ENCODE data around the gene CACNA2D3. TPM values are rescaled to one million over a fixed set of nuclear protein-coding genes. Genes with fewer than 3 reads are reported as not detected.

CACNA2D3 gene
- total and polyA plus RNA-seq, 9 donors: 1.4 to 3.1 (median 2.3) TPM

DNA sequence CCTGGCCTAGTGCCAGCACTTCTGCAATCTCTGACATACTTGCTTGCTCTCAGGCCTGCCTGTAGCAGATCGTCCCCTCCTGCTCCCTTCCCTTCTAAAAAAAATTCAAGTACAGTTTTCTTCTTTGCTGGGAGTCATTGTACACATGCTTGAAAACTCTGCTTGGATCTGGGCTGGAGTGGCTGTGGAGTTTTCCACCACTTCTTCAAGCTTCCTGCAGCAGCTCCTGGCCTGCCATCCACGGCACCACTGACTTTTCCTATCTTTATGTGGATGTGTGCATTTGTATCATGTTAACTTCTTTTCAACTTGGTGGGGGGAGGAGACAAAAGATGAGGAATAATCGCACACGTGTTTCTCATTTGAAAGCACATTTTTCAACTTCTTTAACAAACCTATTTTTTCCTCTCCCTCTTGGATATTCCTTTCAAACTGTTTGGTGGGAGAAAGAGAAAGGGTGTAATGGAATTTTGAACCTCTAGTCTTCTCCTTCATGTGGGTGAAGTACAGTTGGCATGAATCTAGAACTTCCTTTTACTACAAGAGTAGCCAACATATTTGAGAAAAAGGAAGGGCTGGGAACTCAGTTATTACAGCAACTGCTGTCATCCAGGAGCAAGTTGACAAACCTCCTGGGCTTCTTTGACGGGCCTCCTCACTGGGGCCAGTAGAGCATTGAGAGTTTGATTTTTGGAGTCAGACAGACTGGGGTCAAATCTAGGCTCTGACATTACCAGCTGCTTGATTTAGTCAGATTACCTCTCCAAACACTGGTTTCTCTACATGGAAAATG lies 866.7 kb downstream of the CACNA2D3 start:
- Histone ChIP-seq H3K4me1 (ENCODE audit: control insufficient read depth, insufficient read depth, low read length) (peaks cover 23% of the 10 kb centered on the region), H3K36me3 (ENCODE audit: control insufficient read depth, insufficient read depth, low read length) (no peaks in the 10 kb centered on the region), H3K9me3 (replicated peaks; ENCODE audit: control insufficient read depth, low read depth, low read length) (no peaks in the 10 kb centered on the region), H3K27ac (ENCODE audit: low read length) (peak overlapping the region; percentile 18), H3K27me3 (ENCODE audit: control insufficient read depth, insufficient read depth, low read length) (no peaks in the 10 kb centered on the region), H3K4me3 (ENCODE audit: low read length) (no peak overlapping the region)
- no CpG with 5 or more reads among the region's 5 CpGs for WGBS (ENCODE audit: insufficient coverage)
- DNase-seq: peak; percentile 94

- H3K36me3 ChIP-seq (ENCODE audit: control insufficient read depth, insufficient read depth, low read length): no peaks in the 10 kb centered on the region
- H3K27ac ChIP-seq (ENCODE audit: low read length): no peak overlapping the region
- peaks cover 2% of the 10 kb centered on the region for H3K9me3 ChIP-seq (replicated peaks; ENCODE audit: control insufficient read depth, low read depth, low read length)
- DNase-seq: no peak
- no CpG with 5 or more reads among the region's 5 CpGs for WGBS (ENCODE audit: insufficient coverage)
- peaks cover 10% of the 10 kb centered on the region for H3K4me1 ChIP-seq (ENCODE audit: control insufficient read depth, insufficient read depth, low read length)
- no peak overlapping the region for H3K4me3 ChIP-seq (ENCODE audit: low read length)
- no peaks in the 10 kb centered on the region for H3K27me3 ChIP-seq (ENCODE audit: control insufficient read depth, insufficient read depth, low read length)
Measured at GRCh38 chr3:54994111-54994513, 871.8 kb downstream of the CACNA2D3 start.

DNA sequence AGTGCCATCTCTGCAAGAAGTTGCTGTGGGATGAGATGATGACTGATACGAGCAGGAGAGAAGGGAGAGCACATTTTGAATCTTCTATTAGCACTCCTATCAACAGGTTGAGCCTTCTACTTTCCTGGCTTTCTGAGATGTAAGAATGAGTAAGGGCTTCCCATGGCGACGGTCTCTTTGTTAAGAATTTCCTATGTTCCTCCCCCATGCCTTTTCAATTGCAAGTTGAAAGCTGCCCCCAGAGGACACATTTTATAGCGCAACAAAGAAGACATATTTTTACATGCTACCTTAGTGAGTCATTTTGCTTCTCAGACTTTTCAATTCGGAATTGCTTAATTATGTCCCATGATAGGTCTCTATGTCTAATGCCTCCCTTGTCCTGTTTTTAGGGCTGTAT lies 876.8 kb downstream of the CACNA2D3 start:
- Histone ChIP-seq H3K4me3 (ENCODE audit: low read length) (no peak overlapping the region), H3K27ac (ENCODE audit: low read length) (peak overlapping the region; percentile 44)
- peak; percentile 52 for DNase-seq

DNA sequence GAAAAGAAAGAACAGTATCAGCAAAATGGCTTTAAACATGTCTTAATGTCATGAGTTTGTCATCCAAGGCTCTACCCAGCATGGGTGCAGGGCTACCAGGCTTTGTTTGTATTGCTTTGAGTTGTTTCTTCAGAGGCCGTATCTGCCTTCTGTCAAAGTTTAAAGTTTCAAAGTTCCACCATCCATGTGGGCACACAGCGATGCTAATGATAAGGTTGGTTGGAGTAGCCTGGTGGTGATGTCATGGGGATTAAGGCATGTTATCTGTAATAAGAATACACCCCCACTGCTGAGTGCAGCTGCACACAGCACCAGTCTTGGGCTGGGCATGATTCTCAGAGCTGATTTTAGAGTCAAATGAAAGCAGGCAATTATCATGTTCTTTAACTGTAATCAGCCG lies 877.5 kb downstream of the CACNA2D3 start:
- peaks cover 20% of the 10 kb centered on the region for H3K4me1 ChIP-seq (ENCODE audit: control insufficient read depth, insufficient read depth, low read length)
- H3K27ac ChIP-seq (ENCODE audit: low read length): peak overlapping the region; percentile 83
- H3K36me3 ChIP-seq (ENCODE audit: control insufficient read depth, insufficient read depth, low read length): no peaks in the 10 kb centered on the region
- no peak overlapping the region for H3K4me3 ChIP-seq (ENCODE audit: low read length)
- 100% methylated on average over 1 of the region's 3 CpGs for WGBS (ENCODE audit: insufficient coverage)
- H3K9me3 ChIP-seq (replicated peaks; ENCODE audit: control insufficient read depth, low read depth, low read length): peaks cover 2% of the 10 kb centered on the region
- H3K27me3 ChIP-seq (ENCODE audit: control insufficient read depth, insufficient read depth, low read length): no peaks in the 10 kb centered on the region
- DNase-seq: peak; percentile 51

More for the DNA sequence above, 876.8 kb downstream of the CACNA2D3 start:
- Histone ChIP-seq H3K4me1 (ENCODE audit: control insufficient read depth, insufficient read depth, low read length) (peaks cover 20% of the 10 kb centered on the region), H3K9me3 (replicated peaks; ENCODE audit: control insufficient read depth, low read depth, low read length) (peaks cover 2% of the 10 kb centered on the region), H3K36me3 (ENCODE audit: control insufficient read depth, insufficient read depth, low read length) (no peaks in the 10 kb centered on the region), H3K27me3 (ENCODE audit: control insufficient read depth, insufficient read depth, low read length) (no peaks in the 10 kb centered on the region)
- no CpG with 5 or more reads among the region's 5 CpGs for WGBS (ENCODE audit: insufficient coverage)

- Histone ChIP-seq H3K36me3 (ENCODE audit: control insufficient read depth, insufficient read depth, low read length) (no peaks in the 10 kb centered on the region), H3K9me3 (replicated peaks; ENCODE audit: control insufficient read depth, low read depth, low read length) (peaks cover 2% of the 10 kb centered on the region), H3K4me1 (ENCODE audit: control insufficient read depth, insufficient read depth, low read length) (peaks cover 20% of the 10 kb centered on the region), H3K27ac (ENCODE audit: low read length) (peak overlapping the region; percentile 83), H3K4me3 (ENCODE audit: low read length) (no peak overlapping the region), H3K27me3 (ENCODE audit: control insufficient read depth, insufficient read depth, low read length) (no peaks in the 10 kb centered on the region)
- DNase-seq: peak; percentile 84
Measured at GRCh38 chr3:55000546-55000945, 878.2 kb downstream of the CACNA2D3 start.

- peaks cover 2% of the 10 kb centered on the region for H3K9me3 ChIP-seq (replicated peaks; ENCODE audit: control insufficient read depth, low read depth, low read length)
- WGBS (ENCODE audit: insufficient coverage): 85% methylated on average over 2 of the region's 4 CpGs
- peak overlapping the region; percentile 54 for H3K27ac ChIP-seq (ENCODE audit: low read length)
- DNase-seq: no peak
- no peaks in the 10 kb centered on the region for H3K27me3 ChIP-seq (ENCODE audit: control insufficient read depth, insufficient read depth, low read length)
- peaks cover 20% of the 10 kb centered on the region for H3K4me1 ChIP-seq (ENCODE audit: control insufficient read depth, insufficient read depth, low read length)
- no peak overlapping the region for H3K4me3 ChIP-seq (ENCODE audit: low read length)
- no peaks in the 10 kb centered on the region for H3K36me3 ChIP-seq (ENCODE audit: control insufficient read depth, insufficient read depth, low read length)
Measured at GRCh38 chr3:55000953-55001352, 878.6 kb downstream of the CACNA2D3 start.

DNA sequence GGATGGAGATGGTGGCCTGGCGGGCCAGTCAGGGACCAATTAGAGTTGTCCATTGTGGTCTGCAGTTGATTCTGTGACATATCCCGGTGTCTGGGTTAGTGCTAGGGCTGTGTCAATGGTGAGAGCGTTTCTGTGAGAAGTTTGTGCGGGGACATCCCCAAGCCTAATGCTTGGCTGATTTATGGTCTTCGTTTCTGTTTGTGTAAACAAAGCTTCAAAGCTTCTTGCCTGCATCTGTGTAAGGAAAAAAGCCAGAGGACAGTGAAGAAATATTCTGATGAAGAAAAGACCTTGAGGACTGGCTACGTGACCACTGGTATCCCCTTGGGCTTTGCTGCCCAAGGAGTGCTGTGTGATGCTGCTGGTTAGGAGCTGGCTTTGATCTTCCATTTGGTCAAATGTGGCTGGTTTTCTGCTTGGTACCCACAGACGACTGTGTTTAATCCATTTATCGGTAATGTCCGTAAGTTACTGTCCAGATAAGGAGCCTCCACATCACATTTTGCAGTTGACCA lies 880.1 kb downstream of the CACNA2D3 start:
- 70% methylated on average over 7 of the region's 9 CpGs for WGBS (ENCODE audit: insufficient coverage)
- Histone ChIP-seq H3K4me3 (ENCODE audit: low read length) (no peak overlapping the region), H3K9me3 (replicated peaks; ENCODE audit: control insufficient read depth, low read depth, low read length) (no peaks in the 10 kb centered on the region), H3K27ac (ENCODE audit: low read length) (no peak overlapping the region), H3K4me1 (ENCODE audit: control insufficient read depth, insufficient read depth, low read length) (peaks cover 20% of the 10 kb centered on the region), H3K27me3 (ENCODE audit: control insufficient read depth, insufficient read depth, low read length) (no peaks in the 10 kb centered on the region), H3K36me3 (ENCODE audit: control insufficient read depth, insufficient read depth, low read length) (no peaks in the 10 kb centered on the region)
- no peak for DNase-seq

- Histone ChIP-seq H3K4me3 (ENCODE audit: low read length) (no peak overlapping the region), H3K36me3 (ENCODE audit: control insufficient read depth, insufficient read depth, low read length) (no peaks in the 10 kb centered on the region), H3K27ac (ENCODE audit: low read length) (no peak overlapping the region), H3K9me3 (replicated peaks; ENCODE audit: control insufficient read depth, low read depth, low read length) (no peaks in the 10 kb centered on the region), H3K27me3 (ENCODE audit: control insufficient read depth, insufficient read depth, low read length) (no peaks in the 10 kb centered on the region), H3K4me1 (ENCODE audit: control insufficient read depth, insufficient read depth, low read length) (peaks cover under 1% of the 10 kb centered on the region)
- WGBS (ENCODE audit: insufficient coverage): 51% methylated on average over 6 of the region's 8 CpGs
- no peak for DNase-seq
Measured at GRCh38 chr3:55006244-55006676, 883.9 kb downstream of the CACNA2D3 start.

GRCh38 chr3:55007971-55008370 lies 885.6 kb downstream of the CACNA2D3 start:
- H3K27me3 ChIP-seq (ENCODE audit: control insufficient read depth, insufficient read depth, low read length): no peaks in the 10 kb centered on the region
- no CpG with 5 or more reads among the region's 1 CpG for WGBS (ENCODE audit: insufficient coverage)
- H3K9me3 ChIP-seq (replicated peaks; ENCODE audit: control insufficient read depth, low read depth, low read length): no peaks in the 10 kb centered on the region

DNA sequence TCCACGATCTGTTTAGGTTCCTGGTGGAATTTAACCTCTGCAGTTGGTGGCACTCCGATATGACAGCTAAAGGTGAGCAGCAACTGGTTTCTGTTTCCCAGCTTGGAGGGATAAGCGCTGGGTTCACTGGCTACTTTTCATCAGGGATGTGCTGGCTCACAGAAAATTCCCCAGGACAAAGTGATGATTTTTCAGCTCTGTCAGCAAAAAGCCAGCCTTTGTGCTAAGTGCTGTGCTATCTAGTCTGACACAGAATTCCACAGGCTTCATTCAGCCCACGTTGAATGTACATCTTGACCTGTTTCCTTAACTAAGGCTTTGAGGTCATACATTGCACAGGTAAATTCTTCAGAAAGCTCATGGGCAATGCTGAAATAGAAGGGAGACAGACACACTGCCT lies 887.0 kb downstream of the CACNA2D3 start:
- no peak overlapping the region for H3K4me3 ChIP-seq (ENCODE audit: low read length)
- H3K27me3 ChIP-seq (ENCODE audit: control insufficient read depth, insufficient read depth, low read length): no peaks in the 10 kb centered on the region
- no peaks in the 10 kb centered on the region for H3K4me1 ChIP-seq (ENCODE audit: control insufficient read depth, insufficient read depth, low read length)
- H3K27ac ChIP-seq (ENCODE audit: low read length): no peak overlapping the region
- H3K9me3 ChIP-seq (replicated peaks; ENCODE audit: control insufficient read depth, low read depth, low read length): no peaks in the 10 kb centered on the region
- H3K36me3 ChIP-seq (ENCODE audit: control insufficient read depth, insufficient read depth, low read length): no peaks in the 10 kb centered on the region
- 82% methylated on average over 4 of the region's 4 CpGs for WGBS (ENCODE audit: insufficient coverage)
- DNase-seq: no peak

More at GRCh38 chr3:55007971-55008370, 885.6 kb downstream of the CACNA2D3 start:
- DNase-seq: no peak
- H3K4me3 ChIP-seq (ENCODE audit: low read length): no peak overlapping the region
- no peaks in the 10 kb centered on the region for H3K4me1 ChIP-seq (ENCODE audit: control insufficient read depth, insufficient read depth, low read length)
- H3K27ac ChIP-seq (ENCODE audit: low read length): no peak overlapping the region
- no peaks in the 10 kb centered on the region for H3K36me3 ChIP-seq (ENCODE audit: control insufficient read depth, insufficient read depth, low read length)

All from muscle of leg (tissue), 11 donors.